Measurements from ENCODE around the gene TMEM63C. TPM values are rescaled to one million over a fixed set of nuclear protein-coding genes. Genes with fewer than 3 reads are reported as not detected.
"Not testable (repeated sequence)": the region's sequence is repeated elsewhere in the genome, so short reads cannot be mapped to it uniquely, and the experiment has no call there.

TMEM63C gene
- total RNA-seq, 2 donors from 2014 or later = 22.4 to 43.0 TPM

GRCh38 chr14:77151918-77152588, 29.5 kb upstream of the TMEM63C start:
- ATAC-seq (peak; percentile 73), DNase-seq (no peak)
- intact Hi-C loops (cut with DNase I, micrococcal nuclease) = loop anchor here in 1 of 2 donors (5.0 kb wide), 1 partner anchor 160 kb away; no protein-coding TSS in a partner anchor

- no peak for ATAC-seq
- intact Hi-C loops (cut with DNase I, micrococcal nuclease) = loop anchor here in 1 of 2 donors (5.0 kb wide), 1 partner anchor 158 kb away; no protein-coding TSS in a partner anchor
- no peak for DNase-seq
Measured at GRCh38 chr14:77153802-77154201, 27.8 kb upstream of the TMEM63C start.

DNA sequence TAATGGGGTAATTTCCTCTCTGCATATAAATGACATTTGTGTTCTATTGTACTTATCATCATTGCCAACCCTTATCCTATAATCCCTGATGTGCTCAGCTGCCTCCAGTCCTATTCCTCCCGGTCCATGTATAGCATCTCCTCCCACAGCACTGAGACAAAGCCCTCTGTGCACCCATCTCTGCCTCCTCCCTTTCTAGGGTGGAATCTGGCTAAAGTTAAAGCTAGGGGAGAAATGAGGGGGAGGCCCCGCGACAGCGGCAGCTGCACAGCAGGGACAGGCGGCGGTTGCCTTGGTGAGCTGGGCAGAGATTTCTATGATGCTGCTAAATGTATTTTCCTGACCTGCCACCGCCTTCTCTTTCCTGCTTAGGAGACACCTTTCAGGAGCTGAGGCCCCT, 27.2 kb upstream of the TMEM63C start:
- ATAC-seq (no peak), DNase-seq (no peak)
- intact Hi-C loops (cut with DNase I, micrococcal nuclease) = loop anchor here in 1 of 2 donors (5.0 kb wide), 1 partner anchor 158 kb away; no protein-coding TSS in a partner anchor

DNA sequence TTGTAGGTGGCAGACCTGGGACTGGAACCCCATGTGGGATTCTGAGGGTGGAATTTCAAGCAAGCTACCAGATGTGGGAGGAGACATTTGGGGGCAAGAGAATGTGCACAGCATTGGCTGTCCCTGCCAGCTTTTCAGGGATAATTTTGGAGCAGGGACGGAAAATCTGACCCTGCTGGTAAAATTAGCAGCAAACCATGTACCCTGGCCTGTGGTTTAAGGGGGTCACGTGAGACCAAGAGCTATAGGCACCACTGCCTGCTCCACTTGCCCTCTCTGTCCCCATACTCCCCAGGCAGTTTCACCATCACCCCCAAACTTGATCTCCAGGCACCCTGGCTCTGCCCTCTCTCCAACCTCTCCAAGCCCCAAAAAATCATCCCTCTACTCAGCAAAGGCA, 26.5 kb upstream of the TMEM63C start:
- intact Hi-C loops (cut with DNase I, micrococcal nuclease) = no loop called here
- no peak for DNase-seq
- ATAC-seq = no peak

DNA sequence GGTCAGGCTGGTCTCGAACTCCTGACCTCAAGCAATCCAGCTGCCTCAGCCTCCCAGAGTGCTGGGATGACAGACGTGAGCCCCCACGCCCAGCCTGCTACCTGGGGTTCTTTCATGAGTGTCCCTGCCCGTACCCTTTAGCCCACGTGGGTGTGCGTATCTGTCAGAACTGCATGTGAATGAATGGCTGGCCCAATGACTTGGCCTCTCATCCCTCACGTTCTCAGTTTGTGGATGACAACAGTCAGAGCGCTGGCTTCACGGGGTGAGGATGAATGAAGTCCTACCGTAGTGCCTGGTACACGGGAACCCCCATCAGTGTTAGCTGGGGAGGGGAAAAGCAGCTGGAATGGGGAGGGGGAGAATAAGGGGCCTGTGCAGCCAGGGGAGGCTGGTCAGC, 23.9 kb upstream of the TMEM63C start:
- intact Hi-C loops (cut with DNase I, micrococcal nuclease) = no loop called here
- ATAC-seq (no peak), DNase-seq (no peak)

DNA sequence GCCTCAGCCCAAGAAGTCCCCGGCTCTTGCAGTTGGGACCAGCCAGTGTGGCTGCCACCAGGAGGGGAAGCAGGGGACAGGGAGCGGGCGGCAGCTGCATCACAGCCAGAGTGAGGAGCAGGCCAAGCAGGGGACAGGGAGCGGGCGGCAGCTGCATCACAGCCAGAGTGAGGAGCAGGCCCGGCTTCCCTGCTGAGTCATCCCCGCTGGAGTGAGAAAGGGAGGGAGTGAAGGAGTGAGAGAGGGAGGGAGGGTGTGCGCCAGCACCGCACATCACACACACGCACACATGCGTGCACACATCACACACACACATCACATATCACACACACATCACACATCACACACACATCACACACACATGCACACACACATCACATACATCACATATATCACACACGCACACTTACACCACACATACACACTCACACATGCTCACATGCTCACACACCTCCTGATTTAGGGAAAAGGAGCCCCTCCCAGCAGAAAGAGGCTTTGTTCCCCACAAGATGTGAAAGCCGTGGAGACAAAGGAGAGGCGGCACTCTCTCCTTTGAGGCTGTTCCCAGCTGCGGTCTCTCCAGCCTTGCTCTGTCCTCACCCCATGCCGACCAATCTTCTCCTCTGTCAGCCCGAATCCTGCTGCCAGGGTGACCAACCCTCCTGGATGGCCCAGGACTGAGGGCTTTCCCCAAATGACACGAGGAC, 23.3 kb upstream of the TMEM63C start:
- peak; percentile 33 for ATAC-seq
- DNase-seq = no peak
- intact Hi-C loops (cut with DNase I, micrococcal nuclease) = no loop called here

DNA sequence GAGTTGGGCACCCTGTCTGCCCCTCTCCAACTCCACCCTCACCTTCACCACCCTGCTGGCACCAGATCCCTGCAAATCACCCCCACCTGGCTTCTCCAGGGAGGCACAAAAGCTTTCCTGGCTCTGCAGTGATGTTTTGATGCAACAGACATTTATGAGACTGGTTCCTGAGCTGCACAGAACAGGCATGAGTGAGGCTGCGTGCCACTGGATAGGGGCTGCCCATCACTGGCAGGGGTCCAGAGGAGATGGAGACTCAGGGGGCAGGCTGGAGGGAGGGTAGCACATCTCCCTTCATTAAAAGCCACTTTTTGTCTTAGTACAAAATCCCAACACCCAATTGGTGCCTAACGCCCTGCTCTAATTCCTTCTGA, 22.7 kb upstream of the TMEM63C start:
- intact Hi-C loops (cut with DNase I, micrococcal nuclease) = no loop called here
- DNase-seq = no peak
- ATAC-seq = no peak

DNA sequence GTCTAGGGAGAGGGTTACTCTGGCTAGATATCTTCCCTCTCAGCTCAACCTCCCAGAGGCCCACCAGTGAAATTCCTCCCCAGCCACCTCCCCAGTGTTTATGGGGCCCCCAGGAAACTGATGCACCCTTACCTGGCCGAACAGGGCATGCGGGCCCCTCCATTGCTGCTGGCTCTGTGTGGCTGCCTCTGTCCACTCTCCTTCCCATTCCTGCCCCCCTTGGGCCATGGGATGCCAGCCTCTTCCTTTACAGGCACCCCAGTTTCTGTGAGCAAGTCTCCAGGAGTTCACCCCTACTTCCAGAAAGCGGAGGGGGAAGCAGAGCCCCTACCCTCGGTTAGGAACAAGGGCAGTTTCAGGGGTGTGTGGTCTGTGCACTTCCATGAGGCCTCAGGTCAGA, 20.6 kb upstream of the TMEM63C start:
- intact Hi-C loops (cut with DNase I, micrococcal nuclease) = no loop called here
- DNase-seq = no peak
- no peak for ATAC-seq

- no peak for ATAC-seq
- no peak for DNase-seq
- intact Hi-C loops (cut with DNase I, micrococcal nuclease) = no loop called here
Measured at GRCh38 chr14:77170045-77170444, 11.6 kb upstream of the TMEM63C start.

DNA sequence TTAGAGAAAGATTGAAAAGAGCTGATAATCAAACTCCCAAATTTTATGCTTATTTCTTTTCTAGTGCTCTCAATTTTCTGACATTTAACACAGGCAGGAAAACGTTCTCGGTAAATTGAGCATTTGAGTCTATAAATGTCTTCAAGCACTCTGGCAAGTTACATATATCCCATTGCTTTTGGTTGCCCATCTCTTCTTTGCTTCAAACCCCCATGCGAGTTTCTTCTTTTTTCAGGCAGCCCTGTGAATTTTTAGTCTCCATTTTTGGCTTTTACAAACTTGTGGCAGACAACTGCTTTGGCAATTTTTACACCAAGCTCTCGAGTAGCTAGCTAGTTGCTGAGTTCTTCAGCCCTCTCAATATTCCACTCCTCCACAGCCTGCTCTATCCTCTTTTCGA, 8.7 kb upstream of the TMEM63C start:
- intact Hi-C loops (cut with DNase I, micrococcal nuclease) = no loop called here
- DNase-seq (no peak), ATAC-seq (no peak)

DNA sequence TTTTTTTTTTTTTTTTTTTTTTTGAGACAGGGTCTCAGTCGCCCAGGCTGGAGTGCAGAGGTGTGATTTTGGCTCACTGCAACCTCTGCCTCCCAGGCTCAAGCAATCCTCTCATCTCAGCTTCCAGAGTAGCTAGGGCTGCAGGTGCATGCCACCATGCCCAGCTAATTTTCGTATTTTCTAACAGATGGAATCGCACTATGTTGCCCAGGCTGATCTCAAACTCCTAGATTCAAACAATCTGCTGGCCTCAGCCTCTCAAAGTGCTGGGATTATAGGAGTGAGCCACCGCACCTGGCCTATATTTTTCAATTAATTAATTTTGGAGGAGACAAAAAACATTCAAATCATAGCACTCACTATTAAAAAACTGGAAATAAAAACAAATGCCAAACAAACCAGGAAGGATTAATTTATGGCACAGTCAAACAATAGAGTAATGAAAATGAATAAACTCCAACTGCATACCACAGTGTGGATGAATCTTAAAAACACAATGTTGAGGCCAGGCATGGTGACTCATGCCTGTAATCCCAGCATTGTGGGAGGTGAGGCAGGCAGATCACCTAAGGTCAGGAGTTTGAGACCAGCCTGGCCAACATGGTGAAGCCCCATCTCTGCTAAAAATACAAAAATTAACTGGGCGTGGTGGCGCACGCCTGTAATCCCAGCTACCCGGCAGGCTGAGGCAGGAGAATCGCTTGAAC, 7.5 kb upstream of the TMEM63C start:
- ATAC-seq; intact Hi-C loops (cut with DNase I, micrococcal nuclease): not testable (repeated sequence)

GRCh38 chr14:77175843-77176242, 5.8 kb upstream of the TMEM63C start:
- DNase-seq (no peak), ATAC-seq (no peak)
- intact Hi-C loops (cut with DNase I, micrococcal nuclease) = no loop called here

More for the DNA sequence above, 7.5 kb upstream of the TMEM63C start:
- not testable (repeated sequence) for DNase-seq

GRCh38 chr14:77177702-77178101, 3.9 kb upstream of the TMEM63C start:
- intact Hi-C loops (cut with DNase I, micrococcal nuclease) = no loop called here
- ATAC-seq (no peak), DNase-seq (no peak)

DNA sequence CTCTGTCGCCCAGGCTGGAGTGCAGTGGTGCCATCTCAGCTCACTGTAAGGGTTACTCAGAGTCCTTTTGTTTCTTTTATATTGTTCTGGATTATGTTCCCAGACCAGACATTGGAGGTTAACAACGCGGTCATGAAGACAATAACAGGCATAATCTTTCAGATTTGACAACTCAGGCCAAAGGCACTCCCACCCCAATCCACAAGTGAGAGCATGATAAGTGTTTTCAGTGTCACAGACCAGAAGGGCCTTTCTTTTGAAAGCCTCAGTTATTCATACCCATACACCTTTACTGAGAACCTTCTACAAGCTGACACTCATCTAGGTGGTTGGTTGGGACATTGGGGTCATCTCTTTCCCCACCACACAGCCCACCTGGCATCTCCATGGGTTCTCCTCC, 2.9 kb upstream of the TMEM63C start:
- intact Hi-C loops (cut with DNase I, micrococcal nuclease) = no loop called here
- DNase-seq = no peak
- no peak for ATAC-seq

DNA sequence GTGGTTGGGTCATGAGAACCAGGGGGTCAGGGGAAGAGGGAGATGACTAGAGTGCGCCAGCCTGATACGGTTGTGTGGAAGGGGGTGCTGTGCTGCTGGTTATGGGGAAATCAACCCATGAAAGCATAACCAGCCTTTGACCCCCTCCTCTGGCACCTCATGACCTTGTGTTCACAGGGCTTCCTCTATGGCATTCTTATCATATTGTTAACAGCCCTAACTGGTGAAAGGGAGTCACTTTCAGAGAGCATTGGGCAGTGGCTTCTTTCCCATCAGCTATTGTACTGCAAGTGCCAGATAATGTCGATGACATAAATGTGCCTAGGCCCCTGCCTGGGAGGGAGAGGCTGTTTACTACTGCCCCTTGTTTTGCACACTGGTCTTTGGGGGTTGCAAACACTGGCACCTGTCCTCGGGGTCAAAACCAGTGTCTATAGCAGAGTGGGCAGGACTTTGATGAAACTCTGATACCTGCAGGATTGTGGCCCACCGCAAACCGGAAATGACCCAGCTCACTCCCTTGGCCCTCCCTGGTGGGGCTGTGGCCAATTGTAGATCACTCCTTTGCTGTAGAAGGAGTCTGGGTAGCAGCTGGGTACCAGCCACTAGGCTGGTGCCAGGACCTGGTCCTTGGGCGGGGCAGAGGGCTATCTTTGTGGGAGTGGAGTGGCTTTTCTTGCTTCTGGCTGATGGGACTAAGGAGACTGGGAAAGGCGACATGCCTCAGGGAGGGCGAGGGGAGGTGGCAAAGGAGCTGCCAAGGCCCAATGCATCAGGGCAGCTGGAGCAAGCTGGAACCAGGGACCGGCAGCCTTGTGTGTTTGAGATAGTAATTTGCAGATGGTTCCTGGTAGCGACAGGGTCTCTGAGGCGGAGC, 634 bp upstream of the TMEM63C start:
- peak; percentile 4 for ATAC-seq
- intact Hi-C loops (cut with DNase I, micrococcal nuclease) = no loop called here
- no peak for DNase-seq

GRCh38 chr14:77183896-77184295, 2.3 kb downstream of the TMEM63C start:
- DNase-seq (no peak), ATAC-seq (no peak)
- intact Hi-C loops (cut with DNase I, micrococcal nuclease) = no loop called here

GRCh38 chr14:77184396-77185092, 2.9 kb downstream of the TMEM63C start:
- DNase-seq (peak; percentile 63 to 85), ATAC-seq (peak; percentile 86)
- intact Hi-C loops (cut with DNase I, micrococcal nuclease) = no loop called here

DNA sequence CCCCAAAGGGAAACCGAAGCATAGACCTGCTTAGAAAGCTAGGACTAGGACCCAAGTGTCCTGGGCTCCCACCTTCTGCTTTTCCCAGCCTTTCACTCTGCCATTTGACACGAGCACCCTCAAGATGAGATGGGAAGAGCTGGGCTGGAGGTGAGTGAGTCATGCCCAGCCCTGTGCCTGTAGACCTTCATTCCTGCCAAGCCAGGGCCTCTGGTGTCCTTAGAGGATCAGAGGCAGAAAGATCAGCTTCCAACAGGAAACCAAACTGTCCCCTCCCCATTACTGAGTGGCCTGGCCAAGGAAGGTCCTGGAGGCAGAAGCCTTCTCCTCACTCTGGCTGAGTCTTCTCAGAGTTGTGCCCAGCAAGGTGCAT, 3.5 kb downstream of the TMEM63C start:
- ATAC-seq = no peak
- no peak for DNase-seq
- intact Hi-C loops (cut with DNase I, micrococcal nuclease) = no loop called here

All from left colon (tissue), 2 donors.